Natural killer cell (primary cell): Measurements from ENCODE around the gene SLC51A. TPM values are rescaled to one million over a fixed set of nuclear protein-coding genes. Genes with fewer than 3 reads are reported as not detected.
"Not testable (repeated sequence)": the region's sequence is repeated elsewhere in the genome, so short reads cannot be mapped to it uniquely, and the experiment has no call there.

ENCODE experiments used
- ATAC-seq, 3 donors: fragments of 150-1000 bp in 2 of 3; fragments of 200-7000 bp in 1 of 3; cut with Tn5 transposase; 1 replicate in 1 of 3; 2 replicates in 2 of 3; pipeline ENCODE4 v1.10.0; 2021; ENCODE audit warnings: mild to moderate bottlenecking in 2 of 3, moderate library complexity in 2 of 3
- DNase-seq, 2 donors: peaks; one replicate each; pipeline versions ENCODE4 v3.0.0 to v3.0.0-alpha.2; 2013 to 2021; ENCODE audit warnings: mixed read lengths in 1 of 2
- H3K27ac ChIP-seq: one replicate; pipeline ENCODE4 v1.5.1; 2013; ENCODE audit warnings: mild to moderate bottlenecking, low read length
- H3K27me3 ChIP-seq: one replicate; pipeline ENCODE4 v1.6.1; 2013; ENCODE audit warnings: low read length; ENCODE audit not compliant: control insufficient read depth, insufficient read depth
- H3K36me3 ChIP-seq: one replicate; pipeline ENCODE4 v1.6.1; 2013; ENCODE audit warnings: low read length; ENCODE audit not compliant: control insufficient read depth, insufficient read depth
- H3K4me1 ChIP-seq: one replicate; pipeline ENCODE4 v1.6.1; 2013; ENCODE audit warnings: low read length; ENCODE audit not compliant: control insufficient read depth, insufficient read depth
- H3K4me3 ChIP-seq: one replicate; pipeline ENCODE4 v1.5.1; 2013; ENCODE audit warnings: low read length
- H3K9me3 ChIP-seq: one replicate; pipeline ENCODE4 v1.6.1; 2013; ENCODE audit warnings: low read length; ENCODE audit not compliant: control insufficient read depth, insufficient read depth
- H3K27ac Mint-ChIP-seq, 2 donors: one replicate each; pipeline ENCODE4 v1.8.0; 2022; ENCODE audit warnings: mild to moderate bottlenecking in 2 of 2, mixed read lengths in 2 of 2, moderate library complexity in 1 of 2
- H3K27me3 Mint-ChIP-seq, 2 donors: one replicate each; pipeline ENCODE4 v1.8.0; 2022; ENCODE audit warnings: low read depth in 2 of 2, mixed read lengths in 2 of 2
- H3K36me3 Mint-ChIP-seq: one replicate; pipeline ENCODE4 v1.8.0; 2022; ENCODE audit warnings: mixed read lengths
- H3K4me1 Mint-ChIP-seq, 2 donors: one replicate each; pipeline ENCODE4 v1.8.0; 2022; ENCODE audit warnings: mixed read lengths in 2 of 2
- H3K4me3 Mint-ChIP-seq: one replicate; pipeline ENCODE4 v1.8.0; 2022; ENCODE audit warnings: mild to moderate bottlenecking, moderate library complexity, mixed read lengths
- H3K9me3 Mint-ChIP-seq, 2 donors: one replicate each; pipeline ENCODE4 v1.8.0; 2022; ENCODE audit warnings: mixed read lengths in 2 of 2
- WGBS: methylation state at CpG from one replicate; pipeline ENCODE4 v1.1.7; 2013; ENCODE audit warnings: missing lambda C conversion rate; ENCODE audit not compliant: insufficient coverage; 5-methylcytosine and 5-hydroxymethylcytosine counted together
- intact Hi-C: fragments of 100-400 bp; cut with micrococcal nuclease; formaldehyde crosslinking; loops from one replicate; pipeline ENCODE4 v1.14.2; 2022
- total RNA-seq, 4 donors: library from RNA; stranded (reverse); fragments of 120-200 nt in 1 of 4; gene quantifications; one replicate each; pipeline versions ENCODE4 v1.2.3 to v1.2.4, GENCODE V29; 2013 to 2022
- TF ChIP-seq, protein P1 (sequence below): fragments of 200-600 bp; IDR thresholded peaks from one replicate; pipeline ENCODE4 v1.8.0; 2022; ENCODE audit warnings: antibody characterized with exemption

The SLC51A gene
- total RNA-seq, 3 donors from 2014 or later (not counting 1 experiment from before 2014, with no cell fraction given), result not detected

DNA sequence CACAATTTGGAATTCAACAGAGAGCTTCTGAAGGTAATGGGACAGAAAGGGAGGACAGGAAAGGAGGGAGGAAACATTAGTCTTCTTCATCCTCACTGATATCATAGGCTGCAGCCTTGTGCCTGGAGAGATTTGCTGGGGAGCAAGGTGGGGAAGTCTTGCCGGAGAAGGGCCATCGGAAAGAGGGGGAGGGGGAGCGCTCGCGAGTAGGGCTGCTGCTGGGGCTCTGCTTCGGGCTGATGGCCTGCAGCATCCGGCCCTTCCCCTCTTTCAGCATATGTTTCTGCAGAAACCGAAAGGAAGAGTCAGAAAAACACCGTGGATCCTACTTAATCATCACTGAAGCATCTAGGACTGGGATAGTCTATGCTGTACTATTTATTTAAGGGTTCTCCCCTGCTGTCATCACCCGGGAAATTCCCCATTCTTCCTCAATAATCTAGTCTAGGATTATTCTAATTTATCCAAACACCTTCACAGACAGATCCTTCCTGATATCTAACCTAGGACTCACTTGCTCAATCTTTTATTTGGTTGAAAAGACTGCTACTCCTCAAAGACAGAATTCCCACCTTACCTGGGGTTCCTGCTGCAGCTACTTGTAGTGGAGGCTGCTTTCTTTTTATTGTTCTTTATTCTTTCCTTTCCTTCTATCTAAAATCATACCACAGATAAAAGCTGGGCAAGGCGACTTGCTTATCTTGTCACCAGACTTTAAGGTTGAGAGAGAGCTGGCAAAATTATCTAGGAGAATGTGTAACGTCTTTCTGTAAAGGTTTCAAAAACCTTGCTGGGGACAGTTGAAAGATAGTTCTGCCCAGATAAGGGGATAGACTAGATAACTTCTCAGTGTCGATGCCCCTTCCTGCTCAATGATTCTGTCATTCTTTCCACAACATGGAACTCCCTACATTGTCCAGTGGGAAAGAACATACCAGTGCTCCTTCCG, 22.6 kb downstream of the SLC51A start:
- no peak for DNase-seq
- no peaks in the 10 kb centered on the region for H3K36me3 Mint-ChIP-seq

DNA sequence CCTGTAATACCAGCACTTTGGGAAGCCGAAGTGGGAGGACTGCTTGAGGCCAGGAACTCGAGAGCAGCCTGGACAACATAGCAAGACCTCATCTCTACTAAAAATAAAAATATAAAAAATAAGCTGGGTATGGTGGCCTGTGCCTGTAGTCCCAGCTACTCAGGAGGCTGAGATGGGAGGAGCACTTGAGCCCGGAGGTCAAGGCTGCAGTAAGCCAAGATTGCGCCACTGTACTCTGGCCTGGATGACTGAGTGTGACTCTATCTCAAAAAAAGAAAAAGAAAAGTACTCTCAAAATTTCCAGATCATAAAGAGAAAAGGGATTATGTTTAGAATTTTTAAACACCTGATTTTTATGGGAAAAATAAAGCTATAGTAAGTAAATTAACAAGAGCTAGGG, 24.1 kb downstream of the SLC51A start:
- WGBS, result 100% methylated on average over 4 of the region's 4 CpGs
- no peaks in the 10 kb centered on the region for H3K27me3 Mint-ChIP-seq
- Histone ChIP-seq H3K36me3 (peaks cover 44% of the 10 kb centered on the region), H3K27ac (no peak overlapping the region), H3K4me1 (peaks cover 7% of the 10 kb centered on the region), H3K27me3 (no peaks in the 10 kb centered on the region), H3K9me3 (no peaks in the 10 kb centered on the region), H3K4me3 (no peak overlapping the region)
- ATAC-seq, result no peak
- intact Hi-C loops, result no loop called here
- no peak overlapping the region for H3K4me3 Mint-ChIP-seq
- TF ChIP-seq, protein P1, sequence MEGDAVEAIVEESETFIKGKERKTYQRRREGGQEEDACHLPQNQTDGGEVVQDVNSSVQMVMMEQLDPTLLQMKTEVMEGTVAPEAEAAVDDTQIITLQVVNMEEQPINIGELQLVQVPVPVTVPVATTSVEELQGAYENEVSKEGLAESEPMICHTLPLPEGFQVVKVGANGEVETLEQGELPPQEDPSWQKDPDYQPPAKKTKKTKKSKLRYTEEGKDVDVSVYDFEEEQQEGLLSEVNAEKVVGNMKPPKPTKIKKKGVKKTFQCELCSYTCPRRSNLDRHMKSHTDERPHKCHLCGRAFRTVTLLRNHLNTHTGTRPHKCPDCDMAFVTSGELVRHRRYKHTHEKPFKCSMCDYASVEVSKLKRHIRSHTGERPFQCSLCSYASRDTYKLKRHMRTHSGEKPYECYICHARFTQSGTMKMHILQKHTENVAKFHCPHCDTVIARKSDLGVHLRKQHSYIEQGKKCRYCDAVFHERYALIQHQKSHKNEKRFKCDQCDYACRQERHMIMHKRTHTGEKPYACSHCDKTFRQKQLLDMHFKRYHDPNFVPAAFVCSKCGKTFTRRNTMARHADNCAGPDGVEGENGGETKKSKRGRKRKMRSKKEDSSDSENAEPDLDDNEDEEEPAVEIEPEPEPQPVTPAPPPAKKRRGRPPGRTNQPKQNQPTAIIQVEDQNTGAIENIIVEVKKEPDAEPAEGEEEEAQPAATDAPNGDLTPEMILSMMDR, result no peak
- H3K27ac Mint-ChIP-seq, result no peak overlapping the region
- no peaks in the 10 kb centered on the region for H3K36me3 Mint-ChIP-seq
- DNase-seq, result no peak
- no peaks in the 10 kb centered on the region for H3K9me3 Mint-ChIP-seq
- peaks cover 23 to 24% of the 10 kb centered on the region in 2 donors for H3K4me1 Mint-ChIP-seq

More for the DNA sequence above, 22.6 kb downstream of the SLC51A start:
- Histone ChIP-seq H3K36me3 (peaks cover 44% of the 10 kb centered on the region), H3K4me1 (peaks cover 7% of the 10 kb centered on the region), H3K27me3 (no peaks in the 10 kb centered on the region), H3K27ac (no peak overlapping the region), H3K9me3 (no peaks in the 10 kb centered on the region), H3K4me3 (no peak overlapping the region)
- no peak overlapping the region for H3K27ac Mint-ChIP-seq
- no peak for ATAC-seq
- H3K4me1 Mint-ChIP-seq, result peaks cover 28 to 32% of the 10 kb centered on the region in 2 donors
- no peak overlapping the region for H3K4me3 Mint-ChIP-seq
- H3K27me3 Mint-ChIP-seq, result no peaks in the 10 kb centered on the region
- 94% methylated on average over 14 of the region's 14 CpGs for WGBS
- no peaks in the 10 kb centered on the region for H3K9me3 Mint-ChIP-seq
- TF ChIP-seq, protein P1, result no peak
- intact Hi-C loops, result no loop called here

DNA sequence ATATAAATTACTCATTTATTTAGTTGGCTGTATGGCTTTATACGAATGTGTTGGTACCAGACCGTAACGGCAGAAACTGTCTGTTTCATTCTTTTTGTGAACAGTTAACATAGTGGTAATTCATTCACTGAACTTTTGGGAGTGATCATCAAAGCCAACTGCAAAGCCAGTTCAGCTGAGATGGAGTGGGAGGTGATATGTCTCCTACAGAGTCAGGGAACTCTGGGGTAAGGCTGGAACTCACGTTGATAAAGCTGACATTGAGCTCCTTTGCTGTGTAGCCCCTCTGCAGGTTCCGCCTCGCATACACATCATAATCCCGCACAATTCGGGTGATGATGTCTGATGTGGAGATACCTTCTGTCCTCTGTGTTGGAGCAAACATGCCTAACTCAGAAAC, 25.4 kb downstream of the SLC51A start:
- Mint-ChIP-seq H3K9me3 (no peaks in the 10 kb centered on the region), H3K27me3 (no peaks in the 10 kb centered on the region), H3K27ac (no peak overlapping the region), H3K4me3 (no peak overlapping the region), H3K36me3 (peaks cover 6% of the 10 kb centered on the region), H3K4me1 (peaks cover 17 to 18% of the 10 kb centered on the region in 2 donors)
- no peaks in the 10 kb centered on the region for H3K9me3 ChIP-seq
- TF ChIP-seq, protein P1, result no peak
- no peaks in the 10 kb centered on the region for H3K27me3 ChIP-seq
- H3K36me3 ChIP-seq, result peaks cover 49% of the 10 kb centered on the region
- ATAC-seq, result no peak
- 97% methylated on average over 8 of the region's 8 CpGs for WGBS
- H3K4me3 ChIP-seq, result no peak overlapping the region
- H3K4me1 ChIP-seq, result peaks cover 7% of the 10 kb centered on the region
- intact Hi-C loops, result no loop called here
- no peak overlapping the region for H3K27ac ChIP-seq
- DNase-seq, result no peak

DNA sequence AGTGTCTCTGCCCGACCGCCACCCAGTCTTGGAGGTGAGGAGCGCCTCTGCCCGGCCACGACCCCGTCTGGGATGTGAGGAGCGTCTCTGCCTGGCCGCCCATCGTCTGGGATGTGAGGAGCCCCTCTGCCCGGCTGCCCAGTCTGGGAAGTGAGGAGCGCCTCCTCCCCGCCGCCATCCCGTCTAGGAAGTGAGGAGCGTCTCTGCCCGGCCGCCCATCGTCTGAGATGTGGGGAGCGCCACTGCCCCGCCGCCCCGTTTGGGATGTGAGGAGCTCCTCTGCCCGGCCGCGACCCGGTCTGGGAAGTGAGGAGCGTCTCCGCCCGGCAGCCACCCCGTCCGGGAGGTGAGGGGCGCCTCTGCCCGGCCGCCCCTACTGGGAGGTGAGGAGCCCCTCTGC, 27.8 kb downstream of the SLC51A start:
- 98% methylated on average over 34 of the region's 34 CpGs for WGBS

More for the DNA sequence above, 27.8 kb downstream of the SLC51A start:
- H3K9me3 Mint-ChIP-seq, H3K27ac Mint-ChIP-seq, H3K36me3 Mint-ChIP-seq, H3K27me3 ChIP-seq, H3K4me1 ChIP-seq, H3K4me3 ChIP-seq, H3K9me3 ChIP-seq, H3K27ac ChIP-seq, H3K27me3 Mint-ChIP-seq, intact Hi-C loops, H3K4me3 Mint-ChIP-seq, DNase-seq, ATAC-seq: not testable (repeated sequence)
- peaks cover 47% of the 10 kb centered on the region for H3K36me3 ChIP-seq
- H3K4me1 Mint-ChIP-seq, result peaks cover 6 to 18% of the 10 kb centered on the region in 2 donors
